Nephron (organoid): Measurements from ENCODE around the gene CLTRN.

Source experiments
- H3K27ac Mint-ChIP-seq, 3 experiments: 2 replicates each; pipeline ENCODE4 v1.8.0; 2020; ENCODE audit warnings: mixed read lengths in 3 of 3, mild to moderate bottlenecking in 2 of 3, moderate library complexity in 1 of 3
- H3K27me3 Mint-ChIP-seq: 2 replicates; pipeline ENCODE4 v1.8.0; 2021; ENCODE audit warnings: low read depth, mild to moderate bottlenecking, moderate library complexity, mixed read lengths
- H3K36me3 Mint-ChIP-seq: 2 replicates; pipeline ENCODE4 v1.8.0; 2020; ENCODE audit warnings: low read depth, mixed read lengths
- H3K4me1 Mint-ChIP-seq: 2 replicates; pipeline ENCODE4 v1.8.0; 2020; ENCODE audit warnings: mixed read lengths
- H3K4me3 Mint-ChIP-seq, 3 experiments: 2 replicates each; pipeline ENCODE4 v1.8.0; 2020; ENCODE audit warnings: mild to moderate bottlenecking in 3 of 3, mixed read lengths in 3 of 3, moderate library complexity in 2 of 3
- H3K9me3 Mint-ChIP-seq: 2 replicates; pipeline ENCODE4 v1.8.0; 2020; ENCODE audit warnings: mixed read lengths
- TF ChIP-seq, protein P1 (sequence below), 3 experiments: fragments of 200-600 bp; sonication (generic); IDR thresholded peaks; one replicate each; pipeline ENCODE4 v1.5.0; 2021; ENCODE audit warnings: antibody characterized with exemption in 3 of 3; ENCODE audit not compliant: unreplicated experiment in 3 of 3

CLTRN gene

DNA sequence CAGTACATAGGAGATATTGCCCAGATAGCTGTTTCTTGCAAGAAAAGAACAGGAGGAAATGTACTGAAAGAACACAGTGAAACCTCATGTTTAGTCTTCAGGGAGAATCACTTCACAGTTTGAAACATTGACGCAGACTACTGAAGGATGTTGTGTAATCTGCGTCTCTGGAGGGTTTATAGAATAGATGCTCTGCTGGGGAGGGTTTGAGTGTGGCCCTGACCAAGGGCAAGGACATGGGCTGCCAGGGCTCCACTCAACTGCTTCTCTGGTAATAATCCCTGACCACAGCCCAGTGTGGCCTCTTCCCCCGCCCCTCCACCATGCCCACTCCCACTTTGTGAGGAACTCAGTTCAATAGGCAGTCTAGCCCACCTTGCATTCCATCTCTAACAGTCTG, 48.1 kb downstream of the CLTRN start:
- no peak overlapping the region for H3K27ac Mint-ChIP-seq

DNA sequence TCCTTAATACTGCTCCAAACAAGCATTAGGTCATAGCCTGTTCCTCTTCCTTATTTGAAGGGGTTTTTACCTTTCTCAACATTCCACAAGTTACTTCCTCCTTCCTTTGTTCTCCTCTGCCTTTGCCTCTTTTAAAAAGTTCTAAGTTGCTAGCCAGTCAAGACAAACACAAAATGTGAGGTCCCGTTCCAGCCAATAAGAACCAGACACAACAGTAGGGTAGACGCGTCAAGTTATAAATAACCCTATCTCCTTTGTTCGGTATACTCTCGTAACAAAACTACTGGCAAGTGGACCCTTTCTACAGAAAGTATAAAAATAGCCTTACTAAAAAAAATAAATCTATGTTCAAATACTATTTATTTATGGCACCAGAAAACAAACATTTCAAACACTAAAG, 57.5 kb downstream of the CLTRN start:
- Mint-ChIP-seq H3K27me3 (no peaks in the 10 kb centered on the region), H3K4me1 (peaks cover 10% of the 10 kb centered on the region), H3K36me3 (no peaks in the 10 kb centered on the region), H3K4me3 (no peak overlapping the region), H3K9me3 (no peaks in the 10 kb centered on the region), H3K27ac (peak overlapping the region in 1 of 3 experiments; percentile 4)
- TF ChIP-seq, protein P1, sequence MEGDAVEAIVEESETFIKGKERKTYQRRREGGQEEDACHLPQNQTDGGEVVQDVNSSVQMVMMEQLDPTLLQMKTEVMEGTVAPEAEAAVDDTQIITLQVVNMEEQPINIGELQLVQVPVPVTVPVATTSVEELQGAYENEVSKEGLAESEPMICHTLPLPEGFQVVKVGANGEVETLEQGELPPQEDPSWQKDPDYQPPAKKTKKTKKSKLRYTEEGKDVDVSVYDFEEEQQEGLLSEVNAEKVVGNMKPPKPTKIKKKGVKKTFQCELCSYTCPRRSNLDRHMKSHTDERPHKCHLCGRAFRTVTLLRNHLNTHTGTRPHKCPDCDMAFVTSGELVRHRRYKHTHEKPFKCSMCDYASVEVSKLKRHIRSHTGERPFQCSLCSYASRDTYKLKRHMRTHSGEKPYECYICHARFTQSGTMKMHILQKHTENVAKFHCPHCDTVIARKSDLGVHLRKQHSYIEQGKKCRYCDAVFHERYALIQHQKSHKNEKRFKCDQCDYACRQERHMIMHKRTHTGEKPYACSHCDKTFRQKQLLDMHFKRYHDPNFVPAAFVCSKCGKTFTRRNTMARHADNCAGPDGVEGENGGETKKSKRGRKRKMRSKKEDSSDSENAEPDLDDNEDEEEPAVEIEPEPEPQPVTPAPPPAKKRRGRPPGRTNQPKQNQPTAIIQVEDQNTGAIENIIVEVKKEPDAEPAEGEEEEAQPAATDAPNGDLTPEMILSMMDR (IDR thresholded peaks at IDR 0.05; ENCODE audit: unreplicated experiment in 3 of 3): no peak

More for the DNA sequence above, 48.1 kb downstream of the CLTRN start:
- Mint-ChIP-seq H3K27me3 (peaks cover 3% of the 10 kb centered on the region), H3K4me3 (no peak overlapping the region), H3K9me3 (no peaks in the 10 kb centered on the region), H3K4me1 (no peaks in the 10 kb centered on the region), H3K36me3 (no peaks in the 10 kb centered on the region)
- TF ChIP-seq, protein P1 (IDR thresholded peaks at IDR 0.05; ENCODE audit: unreplicated experiment in 3 of 3): no peak

DNA sequence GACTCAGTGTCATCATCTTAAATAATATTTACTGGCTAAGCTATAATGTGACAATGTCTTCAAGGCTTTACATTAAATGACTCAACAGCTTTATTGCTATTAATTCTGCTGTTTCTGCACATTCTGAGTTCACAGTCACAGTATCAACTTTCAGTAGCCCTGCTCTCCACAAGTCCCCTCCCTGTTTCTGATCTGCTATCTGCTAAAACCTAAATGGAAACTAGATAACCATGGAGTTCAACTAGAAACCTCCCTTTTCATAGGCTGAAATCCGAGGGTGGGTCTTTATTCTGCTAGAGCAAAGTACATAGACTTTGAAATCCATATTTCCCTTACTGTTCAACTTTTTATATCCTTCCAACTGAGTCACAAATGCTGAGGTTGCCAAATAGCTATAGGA, 58.5 kb downstream of the CLTRN start:
- TF ChIP-seq, protein P1 (IDR thresholded peaks at IDR 0.05; ENCODE audit: unreplicated experiment in 3 of 3): no peak
- Mint-ChIP-seq H3K27ac (no peak overlapping the region), H3K36me3 (no peaks in the 10 kb centered on the region), H3K4me1 (peaks cover 10% of the 10 kb centered on the region), H3K27me3 (no peaks in the 10 kb centered on the region), H3K9me3 (no peaks in the 10 kb centered on the region), H3K4me3 (no peak overlapping the region)

DNA sequence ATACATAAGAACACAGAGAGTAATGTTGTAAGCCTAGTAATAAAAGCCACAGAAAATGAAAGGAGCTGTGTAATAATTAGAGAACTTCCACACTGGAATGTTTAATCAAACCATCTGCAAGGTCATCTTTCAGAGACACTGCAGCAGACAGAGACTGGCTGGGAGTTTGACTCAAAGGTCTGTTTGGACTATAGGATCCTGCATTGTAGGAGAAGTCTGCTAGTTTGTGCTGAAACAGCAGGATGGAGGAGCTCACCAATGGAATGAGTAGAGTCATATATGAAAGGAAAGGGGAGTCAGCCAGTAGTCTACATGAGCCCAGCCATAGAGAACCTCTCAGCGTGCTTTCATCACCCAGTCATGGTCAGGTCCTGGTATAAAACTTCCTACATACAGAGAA, 59.4 kb downstream of the CLTRN start:
- no peaks in the 10 kb centered on the region for H3K36me3 Mint-ChIP-seq
- no peak overlapping the region for H3K4me3 Mint-ChIP-seq
- no peak overlapping the region for H3K27ac Mint-ChIP-seq
- TF ChIP-seq, protein P1 (IDR thresholded peaks at IDR 0.05; ENCODE audit: unreplicated experiment in 3 of 3): no peak
- H3K4me1 Mint-ChIP-seq: peaks cover 10% of the 10 kb centered on the region
- H3K9me3 Mint-ChIP-seq: no peaks in the 10 kb centered on the region
- H3K27me3 Mint-ChIP-seq: no peaks in the 10 kb centered on the region

DNA sequence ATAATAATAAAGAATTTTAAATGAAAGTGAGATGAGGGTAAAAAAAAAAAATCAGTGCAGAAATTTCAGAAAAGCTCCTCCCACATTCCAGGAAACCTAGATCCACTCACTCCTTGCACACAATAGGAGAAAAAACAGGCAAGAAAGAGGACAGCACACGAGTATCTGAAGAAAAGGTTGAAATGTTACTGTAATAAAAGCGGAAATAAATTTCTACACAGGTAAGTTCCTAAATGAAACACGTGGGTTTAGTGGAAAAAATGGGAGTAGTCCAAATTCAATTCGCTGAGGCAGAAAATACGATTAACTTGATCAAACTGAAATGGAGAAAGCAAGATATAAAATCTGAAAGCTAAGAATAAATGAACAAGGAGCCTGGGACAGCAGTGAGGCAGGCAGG, 61.8 kb downstream of the CLTRN start:
- Mint-ChIP-seq H3K9me3 (no peaks in the 10 kb centered on the region), H3K4me1 (peaks cover 10% of the 10 kb centered on the region), H3K27ac (no peak overlapping the region), H3K4me3 (no peak overlapping the region), H3K36me3 (no peaks in the 10 kb centered on the region), H3K27me3 (no peaks in the 10 kb centered on the region)
- TF ChIP-seq, protein P1 (IDR thresholded peaks at IDR 0.05; ENCODE audit: unreplicated experiment in 3 of 3): no peak

DNA sequence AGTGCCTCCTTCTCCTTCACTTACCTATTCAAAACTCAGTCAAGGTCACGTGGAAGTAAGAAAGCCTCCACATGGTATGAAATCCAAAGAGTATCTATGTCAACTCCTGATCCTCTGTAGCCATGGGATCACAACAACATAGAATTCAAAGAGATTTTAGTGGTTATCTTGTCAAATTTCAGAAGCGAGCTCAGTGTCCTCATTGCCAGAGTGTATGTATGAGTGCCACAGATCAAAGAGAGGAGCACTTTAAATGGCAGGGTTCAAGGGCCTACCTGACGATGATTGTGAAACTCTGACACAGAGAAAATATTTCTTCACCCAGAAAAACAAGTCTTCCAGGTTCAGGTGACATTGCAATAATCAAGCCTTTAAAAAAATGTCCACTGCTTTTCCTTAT, 62.7 kb downstream of the CLTRN start:
- Mint-ChIP-seq H3K36me3 (no peaks in the 10 kb centered on the region), H3K27me3 (no peaks in the 10 kb centered on the region), H3K9me3 (no peaks in the 10 kb centered on the region), H3K4me3 (no peak overlapping the region), H3K4me1 (peaks cover 7% of the 10 kb centered on the region), H3K27ac (no peak overlapping the region)
- TF ChIP-seq, protein P1 (IDR thresholded peaks at IDR 0.05; ENCODE audit: unreplicated experiment in 3 of 3): no peak
